Transverse colon (tissue), 4 donors: ENCODE measurements around the gene NOM1. TPM values are rescaled to one million over a fixed set of nuclear protein-coding genes. Genes with fewer than 3 reads are reported as not detected.

Experiments used
- DNase-seq: peaks from one replicate; pipeline ENCODE4 v3.0.0-alpha.2; 2019
- H3K27ac ChIP-seq, 4 donors: fragments of 200-600 bp; sonication (generic); 2 replicates each; pipeline ENCODE4 v1.5.1; 2016 to 2018; ENCODE audit warnings: inconsistent platforms in 4 of 4
- H3K27me3 ChIP-seq: fragments of 200-600 bp; sonication (generic); 2 replicates; pipeline ENCODE4 v1.5.1; 2017; ENCODE audit warnings: inconsistent platforms
- H3K36me3 ChIP-seq, 4 donors: fragments of 200-600 bp; sonication (generic); 2 replicates each; pipeline ENCODE4 v1.5.1; 2017 to 2019; ENCODE audit warnings: inconsistent platforms in 4 of 4
- H3K4me1 ChIP-seq, 4 donors: fragments of 200-600 bp; sonication (generic); 2 replicates each; pipeline ENCODE4 v1.5.1; 2017 to 2020; ENCODE audit warnings: inconsistent platforms in 4 of 4
- H3K4me3 ChIP-seq, 4 donors: fragments of 200-600 bp; sonication (generic); 1 replicate in 1 of 4; 2 replicates in 3 of 4; pipeline versions ENCODE4 v1.5.1 to v1.6.1; 2017 to 2019; ENCODE audit warnings: inconsistent platforms in 4 of 4
- H3K9me3 ChIP-seq, 2 donors: fragments of 200-600 bp; sonication (generic); 2 replicates each; pipeline ENCODE4 v1.5.1; 2017 to 2019; ENCODE audit warnings: inconsistent platforms in 2 of 2
- CTCF ChIP-seq, 5 experiments: fragments of 200-600 bp in 3 of 5; fragments of 450-650 bp in 2 of 5; sonication (generic) in 3 of 5; IDR thresholded peaks; 1 replicate in 2 of 5; 2 replicates in 3 of 5; pipeline ENCODE4 v1.5.1; 2016 to 2017; ENCODE audit warnings: antibody characterized with exemption in 5 of 5, inconsistent platforms in 3 of 5, mild to moderate bottlenecking in 2 of 5, moderate library complexity in 1 of 5
- EP300 ChIP-seq: sonication (generic); formaldehyde crosslinking; IDR thresholded peaks from one replicate; pipeline ENCODE4 v1.6.1; 2017; ENCODE audit warnings: antibody characterized with exemption, low read depth
- POLR2A ChIP-seq: fragments of 450-650 bp; IDR thresholded peaks from one replicate; pipeline ENCODE4 v1.6.1; 2016; ENCODE audit warnings: antibody characterized with exemption, mild to moderate bottlenecking, moderate library complexity
- POLR2AphosphoS5 ChIP-seq, 3 donors: sonication (generic); formaldehyde crosslinking; IDR thresholded peaks; one replicate each; pipeline ENCODE4 v1.6.1; 2016; ENCODE audit warnings: antibody characterized with exemption in 3 of 3
- WGBS, 2 donors: methylation state at CpG; one replicate each; pipeline ENCODE4 v1.1.5; 2018; ENCODE audit warnings: low coverage in 1 of 2; 5-methylcytosine and 5-hydroxymethylcytosine counted together
- in situ Hi-C, 4 donors: fragments of 200-750 bp; cut with MboI; loops; one replicate each; pipeline versions ENCODE4 v1.15.0 to v1.15.1; 2017; ENCODE audit warnings: low sequenced_read_pairs in 3 of 4, low pct_ligation_motif_present in 1 of 4, low pct_unique_long_range_greater_than_20kb in 1 of 4
- intact Hi-C: fragments of 100-400 bp; cut with DNase I; formaldehyde crosslinking; loops from one replicate; pipeline ENCODE4 v1.15.1; 2023; ENCODE audit warnings: low total_unique reads
- total RNA-seq, 4 donors: library from RNA; depleted of rRNA; stranded (reverse); fragments of >200 nt; gene quantifications; one replicate each; pipeline ENCODE4 v1.1.0, GENCODE V29; 2016

The NOM1 gene
- total RNA-seq, 4 donors from 2014 or later: 6.6 to 22.4 (median 15.2) TPM

DNA sequence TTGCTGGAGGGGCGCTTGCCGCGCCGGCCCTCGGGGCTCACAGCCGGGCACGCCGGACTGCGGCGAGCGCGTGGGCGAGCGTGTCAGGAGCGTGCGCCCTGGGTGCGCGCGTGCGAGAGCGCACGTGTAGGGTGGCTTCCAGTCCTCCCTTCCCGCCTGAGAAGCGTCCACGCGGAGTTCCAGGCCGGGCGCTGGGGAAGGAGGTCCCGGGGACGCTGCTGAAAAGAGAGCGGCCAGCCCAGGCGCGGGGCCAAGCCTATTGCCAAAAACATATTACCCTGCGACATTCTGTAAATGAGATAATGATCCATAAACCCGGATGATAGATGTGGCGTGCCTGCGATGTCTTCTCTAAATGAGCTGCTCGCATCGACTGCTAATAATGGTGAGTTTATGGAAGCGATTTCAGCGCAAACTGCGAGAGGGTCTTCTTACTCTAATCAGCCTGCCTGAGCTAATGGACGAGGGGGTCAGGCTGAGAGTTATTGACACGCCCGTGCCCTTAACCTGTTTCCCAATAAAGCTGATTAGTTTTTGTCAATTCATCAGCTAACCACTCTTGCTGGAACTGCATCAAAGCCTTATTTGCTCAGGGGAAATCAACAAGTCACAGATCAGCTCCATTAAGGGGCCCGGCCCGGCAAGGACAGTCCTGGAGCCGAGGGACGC, 69.0 kb downstream of the NOM1 start:
- Histone ChIP-seq H3K27me3 (peaks cover 100% of the 10 kb centered on the region), H3K36me3 (no peaks in the 10 kb centered on the region), H3K27ac (no peak overlapping the region), H3K4me1 (peaks cover 15 to 60% (median 32%) of the 10 kb centered on the region in 4 donors), H3K4me3 (peak overlapping the region in 1 of 4 donors; percentile 32), H3K9me3 (no peaks in the 10 kb centered on the region)
- WGBS, 2 donors: 4% methylated on average over 17 of the region's 49 CpGs; no CpG with 5 or more reads in 1 of the 2 donors
- TF ChIP-seq EP300 (no peak), CTCF (IDR thresholded peaks at IDR 0.05) (no peak), POLR2A (no peak), POLR2AphosphoS5 (IDR thresholded peaks at IDR 0.05) (no peak)
- intact Hi-C loops (no loop called here), in situ Hi-C loops (no loop called here)
- no peak for DNase-seq

- in situ Hi-C loops (no loop called here), intact Hi-C loops (no loop called here)
- Histone ChIP-seq H3K27me3 (peaks cover 100% of the 10 kb centered on the region), H3K36me3 (no peaks in the 10 kb centered on the region), H3K9me3 (no peaks in the 10 kb centered on the region), H3K4me1 (peaks cover 15 to 54% (median 32%) of the 10 kb centered on the region in 4 donors), H3K4me3 (peak overlapping the region in 2 of 4 donors; percentile 10 to 32), H3K27ac (no peak overlapping the region)
- DNase-seq: no peak
- TF ChIP-seq CTCF (IDR thresholded peaks at IDR 0.05) (no peak), POLR2AphosphoS5 (IDR thresholded peaks at IDR 0.05) (no peak), POLR2A (no peak), EP300 (no peak)
- 6% methylated on average over 44 of the region's 50 CpGs; no CpG with 5 or more reads in 1 of the 2 donors for WGBS, 2 donors
Measured at GRCh38 chr7:157018997-157019608, 69.6 kb downstream of the NOM1 start.

- H3K27me3 ChIP-seq: peaks cover 100% of the 10 kb centered on the region
- in situ Hi-C loops: no loop called here
- H3K9me3 ChIP-seq: no peaks in the 10 kb centered on the region
- 14 to 25% methylated on average over 7 to 25 of the region's 25 CpGs for WGBS, 2 donors
- H3K4me1 ChIP-seq: peaks cover 15 to 51% (median 32%) of the 10 kb centered on the region in 4 donors
- H3K4me3 ChIP-seq: no peak overlapping the region
- no peak overlapping the region for H3K27ac ChIP-seq
- no peak for DNase-seq
- no peaks in the 10 kb centered on the region for H3K36me3 ChIP-seq
- TF ChIP-seq CTCF (IDR thresholded peaks at IDR 0.05) (no peak), POLR2A (no peak), EP300 (no peak), POLR2AphosphoS5 (IDR thresholded peaks at IDR 0.05) (peak in 1 of 3 donors; percentile 24)
- intact Hi-C loops: no loop called here
Measured at GRCh38 chr7:157019718-157020451, 70.4 kb downstream of the NOM1 start.

DNA sequence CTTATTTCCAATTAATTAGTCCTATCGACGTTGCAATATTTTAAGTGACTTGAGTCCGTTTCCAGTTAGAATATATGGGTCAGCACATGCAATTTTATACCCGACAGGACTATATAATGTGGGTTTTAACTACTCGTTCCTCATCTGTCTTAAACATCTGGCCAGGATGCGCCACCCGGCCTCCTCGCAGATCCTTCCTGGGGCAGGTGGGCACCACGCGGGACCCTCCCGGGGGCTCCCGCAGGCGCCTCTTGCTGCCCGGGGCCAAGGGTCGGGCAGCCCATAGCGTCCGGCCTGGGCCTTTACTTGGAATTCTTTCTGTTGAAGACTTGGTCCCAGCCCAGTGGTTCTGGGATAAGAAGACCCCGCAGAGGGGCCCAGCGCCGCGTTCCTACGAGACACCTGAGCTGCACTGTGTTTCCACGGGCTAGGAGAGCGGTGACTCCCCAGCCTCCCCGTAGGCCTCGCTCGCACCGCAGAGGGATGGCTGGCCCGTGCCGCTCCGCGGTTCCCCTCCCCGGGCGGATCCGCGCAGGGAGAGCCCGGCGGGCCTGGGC, 71.1 kb downstream of the NOM1 start:
- intact Hi-C loops (no loop called here), in situ Hi-C loops (no loop called here)
- Histone ChIP-seq H3K4me3 (peak overlapping the region in 2 of 4 donors; percentile 20 to 42), H3K9me3 (no peaks in the 10 kb centered on the region), H3K27ac (no peak overlapping the region), H3K36me3 (no peaks in the 10 kb centered on the region), H3K27me3 (peaks cover 100% of the 10 kb centered on the region), H3K4me1 (peaks cover 15 to 51% (median 32%) of the 10 kb centered on the region in 4 donors)
- no peak for TF ChIP-seq CTCF (IDR thresholded peaks at IDR 0.05)
- TF ChIP-seq POLR2A: no peak
- no peak for TF ChIP-seq POLR2AphosphoS5 (IDR thresholded peaks at IDR 0.05)
- TF ChIP-seq EP300: no peak
- DNase-seq: no peak
- WGBS, 2 donors: 5 to 7% methylated on average over 13 to 18 of the region's 38 CpGs
